Immature natural killer cell (primary cell): ENCODE results near the gene PAPPA. TPM values are rescaled to one million over a fixed set of nuclear protein-coding genes. Genes with fewer than 3 reads are reported as not detected.

ENCODE experiments used
- DNase-seq, 3 donors: peaks; one replicate each; pipeline ENCODE4 v3.0.0; 2022; ENCODE audit warnings: mixed read lengths in 1 of 3
- H3K27ac Mint-ChIP-seq, 6 donors: one replicate each; pipeline ENCODE4 v1.8.0; 2020; ENCODE audit warnings: mixed read lengths in 6 of 6, mild to moderate bottlenecking in 5 of 6, inconsistent platforms in 4 of 6, moderate library complexity in 3 of 6
- H3K27me3 Mint-ChIP-seq, 3 donors: one replicate each; pipeline ENCODE4 v1.8.0; 2020 to 2021; ENCODE audit warnings: low read depth in 3 of 3, mild to moderate bottlenecking in 3 of 3, mixed read lengths in 3 of 3, moderate library complexity in 3 of 3, inconsistent platforms in 1 of 3
- H3K36me3 Mint-ChIP-seq, 3 donors: one replicate each; pipeline ENCODE4 v1.8.0; 2020; ENCODE audit warnings: mixed read lengths in 3 of 3, inconsistent platforms in 2 of 3, mild to moderate bottlenecking in 2 of 3
- H3K4me1 Mint-ChIP-seq, 2 donors: one replicate each; pipeline ENCODE4 v1.8.0; 2020; ENCODE audit warnings: inconsistent platforms in 2 of 2, mild to moderate bottlenecking in 2 of 2, mixed read lengths in 2 of 2, moderate library complexity in 1 of 2
- H3K4me3 Mint-ChIP-seq, 5 donors: one replicate each; pipeline ENCODE4 v1.8.0; 2020; ENCODE audit warnings: mild to moderate bottlenecking in 5 of 5, mixed read lengths in 5 of 5, inconsistent platforms in 3 of 5, moderate library complexity in 3 of 5
- H3K9me3 Mint-ChIP-seq, 6 donors: one replicate each; pipeline ENCODE4 v1.8.0; 2020; ENCODE audit warnings: mild to moderate bottlenecking in 6 of 6, mixed read lengths in 6 of 6, inconsistent platforms in 4 of 6, moderate library complexity in 3 of 6
- polyA plus RNA-seq, 3 donors: library from polyadenylated mRNA; unstranded; fragments of 300-500 nt; fragmentation: Illumina TruSeq; gene quantifications; one replicate each; pipeline ENCODE4 v1.2.3, GENCODE V29; 2021

Gene PAPPA, protein sequence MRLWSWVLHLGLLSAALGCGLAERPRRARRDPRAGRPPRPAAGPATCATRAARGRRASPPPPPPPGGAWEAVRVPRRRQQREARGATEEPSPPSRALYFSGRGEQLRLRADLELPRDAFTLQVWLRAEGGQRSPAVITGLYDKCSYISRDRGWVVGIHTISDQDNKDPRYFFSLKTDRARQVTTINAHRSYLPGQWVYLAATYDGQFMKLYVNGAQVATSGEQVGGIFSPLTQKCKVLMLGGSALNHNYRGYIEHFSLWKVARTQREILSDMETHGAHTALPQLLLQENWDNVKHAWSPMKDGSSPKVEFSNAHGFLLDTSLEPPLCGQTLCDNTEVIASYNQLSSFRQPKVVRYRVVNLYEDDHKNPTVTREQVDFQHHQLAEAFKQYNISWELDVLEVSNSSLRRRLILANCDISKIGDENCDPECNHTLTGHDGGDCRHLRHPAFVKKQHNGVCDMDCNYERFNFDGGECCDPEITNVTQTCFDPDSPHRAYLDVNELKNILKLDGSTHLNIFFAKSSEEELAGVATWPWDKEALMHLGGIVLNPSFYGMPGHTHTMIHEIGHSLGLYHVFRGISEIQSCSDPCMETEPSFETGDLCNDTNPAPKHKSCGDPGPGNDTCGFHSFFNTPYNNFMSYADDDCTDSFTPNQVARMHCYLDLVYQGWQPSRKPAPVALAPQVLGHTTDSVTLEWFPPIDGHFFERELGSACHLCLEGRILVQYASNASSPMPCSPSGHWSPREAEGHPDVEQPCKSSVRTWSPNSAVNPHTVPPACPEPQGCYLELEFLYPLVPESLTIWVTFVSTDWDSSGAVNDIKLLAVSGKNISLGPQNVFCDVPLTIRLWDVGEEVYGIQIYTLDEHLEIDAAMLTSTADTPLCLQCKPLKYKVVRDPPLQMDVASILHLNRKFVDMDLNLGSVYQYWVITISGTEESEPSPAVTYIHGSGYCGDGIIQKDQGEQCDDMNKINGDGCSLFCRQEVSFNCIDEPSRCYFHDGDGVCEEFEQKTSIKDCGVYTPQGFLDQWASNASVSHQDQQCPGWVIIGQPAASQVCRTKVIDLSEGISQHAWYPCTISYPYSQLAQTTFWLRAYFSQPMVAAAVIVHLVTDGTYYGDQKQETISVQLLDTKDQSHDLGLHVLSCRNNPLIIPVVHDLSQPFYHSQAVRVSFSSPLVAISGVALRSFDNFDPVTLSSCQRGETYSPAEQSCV (N-terminal part only)
- polyA plus RNA-seq, result not detected

DNA sequence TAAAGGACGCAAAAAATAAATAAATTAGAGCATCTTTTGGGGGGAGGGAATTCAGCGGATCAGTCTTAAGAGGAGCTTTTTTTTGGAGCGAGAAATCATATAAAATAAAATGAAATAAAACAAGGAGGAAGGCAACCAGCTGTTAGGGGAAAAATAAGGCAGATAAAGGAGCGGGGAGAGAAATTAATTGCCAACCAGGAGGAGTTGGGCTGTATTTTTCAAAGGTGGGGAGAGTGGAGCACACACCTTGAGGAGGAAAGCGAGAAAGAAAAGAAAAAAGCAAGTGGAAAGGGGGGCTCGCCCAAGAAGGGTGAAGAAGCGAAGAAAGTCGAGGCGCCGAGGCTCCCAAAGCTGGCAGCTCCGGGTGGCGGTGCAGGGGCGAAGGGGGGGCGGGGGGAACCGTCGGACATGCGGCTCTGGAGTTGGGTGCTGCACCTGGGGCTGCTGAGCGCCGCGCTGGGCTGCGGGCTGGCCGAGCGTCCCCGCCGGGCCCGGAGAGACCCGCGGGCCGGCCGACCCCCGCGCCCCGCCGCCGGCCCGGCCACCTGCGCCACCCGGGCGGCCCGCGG, at the start of gene PAPPA:
Gene PAPPA (plus strand): TSS at position 27 of the 569 bp plus-strand sequence. CDS start 382 bp downstream, at position 409.
- DNase-seq, result no peak
- no peaks in the 10 kb centered on the region for H3K36me3 Mint-ChIP-seq
- H3K9me3 Mint-ChIP-seq, result peaks cover 3 to 41% (median 9%) of the 10 kb centered on the region in 6 donors
- peaks cover 15 to 27% (median 18%) of the 10 kb centered on the region in 3 donors for H3K27me3 Mint-ChIP-seq
- H3K4me1 Mint-ChIP-seq, result no peaks in the 10 kb centered on the region
- peak within 1 kb of the TSS in 1 of 5 donors; percentile 24 for H3K4me3 Mint-ChIP-seq
- H3K27ac Mint-ChIP-seq, result no peak within 1 kb of the TSS

DNA sequence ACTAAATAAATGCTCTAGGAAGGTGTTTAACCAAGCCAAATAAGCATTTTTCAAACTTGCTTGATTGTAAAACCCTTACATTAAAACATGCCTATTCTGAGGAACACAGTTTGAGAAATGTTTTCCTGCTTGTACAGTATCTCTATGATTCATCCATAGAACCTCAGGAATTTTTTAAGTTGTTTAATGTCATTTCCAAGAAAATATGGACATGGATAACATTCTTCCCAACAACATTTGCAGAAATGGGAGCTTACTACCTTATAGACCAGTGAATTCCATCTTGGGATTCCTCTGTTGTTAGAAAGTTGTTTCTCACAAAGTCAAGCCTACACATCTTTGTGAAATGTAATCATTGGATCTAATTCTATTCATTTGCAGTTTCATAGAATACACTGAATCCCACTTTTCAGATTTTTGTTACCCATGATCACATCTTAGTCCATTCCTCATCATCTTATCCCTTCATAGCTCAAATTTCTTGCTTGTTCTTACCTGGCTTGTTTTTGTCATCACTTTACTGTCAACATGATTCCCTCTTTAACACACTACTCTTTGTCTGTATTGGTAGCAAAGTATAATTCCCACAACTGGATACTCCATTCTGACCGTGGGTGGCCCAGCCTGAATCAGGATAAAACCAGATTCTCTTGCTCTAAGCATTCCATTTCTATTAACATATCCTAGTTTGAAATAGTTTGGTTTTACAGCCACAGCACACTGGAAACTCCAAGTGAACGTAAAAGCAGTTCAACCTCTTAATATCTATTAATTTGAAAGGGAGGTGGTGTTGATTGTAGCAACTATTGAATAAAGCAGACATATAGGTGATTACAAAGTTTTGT, 49.4 kb upstream of the PAPPA start:
- peaks cover 2 to 31% (median 6%) of the 10 kb centered on the region in 6 donors for H3K9me3 Mint-ChIP-seq
- no peaks in the 10 kb centered on the region for H3K36me3 Mint-ChIP-seq
- no peak for DNase-seq
- H3K27me3 Mint-ChIP-seq, result no peaks in the 10 kb centered on the region
- no peak overlapping the region for H3K27ac Mint-ChIP-seq
- no peaks in the 10 kb centered on the region for H3K4me1 Mint-ChIP-seq
- H3K4me3 Mint-ChIP-seq, result no peak overlapping the region

DNA sequence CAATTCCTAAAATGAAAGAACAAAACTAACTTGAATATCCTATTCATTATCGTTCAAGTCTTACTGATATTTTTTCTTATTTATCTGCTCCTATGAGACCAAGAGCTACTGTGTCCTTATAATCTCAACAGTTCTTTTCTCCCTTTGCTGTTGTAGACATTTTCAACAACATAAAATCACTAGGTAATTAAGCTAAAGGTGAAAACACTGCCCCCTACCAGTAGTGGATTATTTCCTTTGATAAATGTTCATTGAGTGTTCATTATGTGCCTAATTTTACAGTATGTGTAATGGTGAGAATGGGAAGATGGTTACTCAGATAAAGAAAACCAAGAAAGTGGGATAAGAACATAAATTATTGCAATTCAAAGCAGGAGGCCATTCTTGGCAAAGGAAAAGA, 41.4 kb upstream of the PAPPA start:
- DNase-seq, result no peak
- H3K4me1 Mint-ChIP-seq, result no peaks in the 10 kb centered on the region
- H3K36me3 Mint-ChIP-seq, result no peaks in the 10 kb centered on the region
- H3K4me3 Mint-ChIP-seq, result no peak overlapping the region
- H3K9me3 Mint-ChIP-seq, result peaks cover 0 to 22% (median 3%) of the 10 kb centered on the region in 6 donors
- H3K27ac Mint-ChIP-seq, result no peak overlapping the region
- no peaks in the 10 kb centered on the region for H3K27me3 Mint-ChIP-seq

GRCh38 chr9:116115761-116116353, 37.7 kb upstream of the PAPPA start:
- peaks cover 9 to 32% (median 17%) of the 10 kb centered on the region in 6 donors for H3K9me3 Mint-ChIP-seq
- no peak overlapping the region for H3K27ac Mint-ChIP-seq
- no peak overlapping the region for H3K4me3 Mint-ChIP-seq
- no peaks in the 10 kb centered on the region for H3K27me3 Mint-ChIP-seq
- H3K36me3 Mint-ChIP-seq, result no peaks in the 10 kb centered on the region
- DNase-seq, result no peak
- H3K4me1 Mint-ChIP-seq, result no peaks in the 10 kb centered on the region

DNA sequence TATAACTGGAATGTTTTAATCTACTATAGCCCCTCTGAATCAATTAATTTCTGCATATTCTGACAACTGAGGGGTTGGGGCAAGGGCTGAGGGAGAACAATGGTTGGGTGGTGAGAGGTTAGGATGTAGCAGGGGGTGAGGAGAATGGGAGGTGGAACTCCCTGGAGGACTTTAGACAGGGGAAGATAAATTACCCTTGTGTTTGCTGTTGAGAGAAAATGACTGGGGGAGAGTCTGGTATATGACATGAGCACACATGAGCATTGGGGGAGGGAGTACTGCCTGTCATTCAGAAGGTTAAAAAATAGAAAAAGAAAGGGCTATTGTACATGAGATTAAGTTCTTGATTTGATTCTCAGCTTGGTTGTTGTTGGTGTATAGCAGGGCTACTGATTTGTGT, 37.2 kb upstream of the PAPPA start:
- Mint-ChIP-seq H3K4me1 (no peaks in the 10 kb centered on the region), H3K27ac (no peak overlapping the region), H3K9me3 (peaks cover 11 to 32% (median 19%) of the 10 kb centered on the region in 6 donors), H3K27me3 (peaks cover 0 to 2% (median 0%) of the 10 kb centered on the region in 3 donors), H3K4me3 (no peak overlapping the region), H3K36me3 (no peaks in the 10 kb centered on the region)
- no peak for DNase-seq

DNA sequence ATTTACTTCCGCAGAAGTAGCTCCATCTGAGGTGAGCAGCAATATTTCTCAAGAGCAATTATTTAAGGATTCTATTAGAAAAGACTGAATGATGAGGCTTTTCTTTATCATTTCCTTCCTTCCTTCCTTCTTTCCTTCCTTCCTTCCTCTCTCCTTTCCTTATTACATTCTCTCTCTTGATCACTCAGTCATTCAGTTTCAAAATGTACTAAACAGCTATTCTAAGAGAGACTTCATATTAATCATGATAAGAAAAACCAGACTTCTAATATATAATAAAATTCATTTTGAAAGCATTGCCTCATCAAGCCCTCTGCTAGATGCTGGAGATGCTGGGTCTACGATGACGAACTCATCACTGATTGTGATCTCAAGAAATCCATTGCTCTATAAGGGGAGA, 30.4 kb upstream of the PAPPA start:
- H3K27ac Mint-ChIP-seq, result no peak overlapping the region

GRCh38 chr9:116124472-116125040, 29.0 kb upstream of the PAPPA start:
- Mint-ChIP-seq H3K27ac (no peak overlapping the region), H3K27me3 (peaks cover 0 to 2% (median 2%) of the 10 kb centered on the region in 3 donors), H3K36me3 (no peaks in the 10 kb centered on the region), H3K4me3 (no peak overlapping the region), H3K4me1 (no peaks in the 10 kb centered on the region), H3K9me3 (peaks cover 6 to 27% (median 13%) of the 10 kb centered on the region in 6 donors)
- DNase-seq, result no peak

More for the DNA sequence above, 30.4 kb upstream of the PAPPA start:
- DNase-seq, result no peak
- Mint-ChIP-seq H3K27me3 (peaks cover 0 to 2% (median 2%) of the 10 kb centered on the region in 3 donors), H3K9me3 (peaks cover 11 to 34% (median 18%) of the 10 kb centered on the region in 6 donors), H3K4me3 (no peak overlapping the region), H3K36me3 (no peaks in the 10 kb centered on the region), H3K4me1 (no peaks in the 10 kb centered on the region)

DNA sequence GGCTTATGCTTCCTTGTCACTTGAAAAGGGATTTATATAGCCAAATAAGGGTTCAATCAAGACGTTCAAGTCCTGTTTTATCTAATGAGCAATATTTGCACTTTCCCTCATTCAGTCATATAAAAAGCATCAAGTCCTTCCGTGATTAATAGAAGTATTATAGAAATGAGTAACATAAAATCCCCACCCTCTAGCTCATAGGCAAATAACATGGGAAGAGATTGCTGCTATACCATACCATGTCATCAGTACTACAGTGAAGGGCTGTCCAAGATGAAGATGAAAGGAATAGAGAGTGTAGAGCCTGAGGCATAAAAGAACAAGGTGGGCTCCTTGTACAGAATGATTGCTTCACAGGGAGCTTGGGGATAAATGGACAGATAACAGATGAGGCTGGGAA, 20.4 kb upstream of the PAPPA start:
- Mint-ChIP-seq H3K36me3 (peaks cover 0 to 3% (median 0%) of the 10 kb centered on the region in 3 donors), H3K4me3 (no peak overlapping the region), H3K9me3 (peaks cover 3 to 32% (median 9%) of the 10 kb centered on the region in 6 donors), H3K4me1 (no peaks in the 10 kb centered on the region), H3K27ac (no peak overlapping the region), H3K27me3 (peaks cover 0 to 2% (median 2%) of the 10 kb centered on the region in 3 donors)
- no peak for DNase-seq

- Mint-ChIP-seq H3K36me3 (peaks cover 0 to 3% (median 0%) of the 10 kb centered on the region in 3 donors), H3K27ac (no peak overlapping the region), H3K4me3 (no peak overlapping the region), H3K9me3 (peaks cover 0 to 27% (median 9%) of the 10 kb centered on the region in 6 donors), H3K27me3 (peaks cover 0 to 4% (median 2%) of the 10 kb centered on the region in 3 donors), H3K4me1 (no peaks in the 10 kb centered on the region)
- DNase-seq, result no peak
Observed at GRCh38 chr9:116134975-116135374, 18.6 kb upstream of the PAPPA start.

GRCh38 chr9:116137010-116137409, 16.6 kb upstream of the PAPPA start:
- H3K27ac Mint-ChIP-seq, result no peak overlapping the region
- H3K27me3 Mint-ChIP-seq, result peaks cover 0 to 2% (median 0%) of the 10 kb centered on the region in 3 donors
- peaks cover 0 to 27% (median 6%) of the 10 kb centered on the region in 6 donors for H3K9me3 Mint-ChIP-seq

DNA sequence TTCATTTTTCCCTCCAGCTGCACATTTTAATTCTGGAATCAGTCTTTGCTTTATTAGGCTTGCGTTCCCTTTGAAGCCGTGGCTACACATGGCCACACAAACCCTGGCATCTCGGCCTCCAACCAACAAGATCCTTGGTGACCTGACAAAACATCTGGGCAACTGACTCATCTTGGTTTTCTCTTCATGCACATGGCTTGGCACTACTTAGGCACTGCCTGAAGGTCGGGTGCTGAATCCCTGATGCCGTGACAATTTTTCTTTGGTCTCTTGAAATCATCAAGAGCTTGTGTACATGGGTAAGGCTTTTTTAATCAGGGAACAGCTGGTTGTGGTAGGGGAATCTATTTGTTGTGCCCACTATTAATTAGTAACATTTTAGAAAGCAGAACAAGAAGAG, 16.0 kb upstream of the PAPPA start:
- Mint-ChIP-seq H3K27me3 (peaks cover 0 to 2% (median 0%) of the 10 kb centered on the region in 3 donors), H3K4me1 (no peaks in the 10 kb centered on the region), H3K36me3 (peaks cover 0 to 3% (median 0%) of the 10 kb centered on the region in 3 donors), H3K9me3 (peaks cover 0 to 27% (median 6%) of the 10 kb centered on the region in 6 donors), H3K27ac (no peak overlapping the region), H3K4me3 (no peak overlapping the region)
- no peak for DNase-seq

More at GRCh38 chr9:116137010-116137409, 16.6 kb upstream of the PAPPA start:
- H3K4me3 Mint-ChIP-seq, result no peak overlapping the region
- DNase-seq, result no peak
- H3K36me3 Mint-ChIP-seq, result peaks cover 0 to 3% (median 0%) of the 10 kb centered on the region in 3 donors
- H3K4me1 Mint-ChIP-seq, result no peaks in the 10 kb centered on the region
